GM19468 (cell line): Measurements from ENCODE around the gene RNF149.
"Not testable (repeated sequence)": the region's sequence is repeated elsewhere in the genome, so short reads cannot be mapped to it uniquely, and the experiment has no call there.

Experiments used
- ATAC-seq: cut with Tn5 transposase; IDR thresholded peaks from one replicate; pipeline ENCODE4 v1.9.1; 2021; ENCODE audit warnings: mild to moderate bottlenecking, moderate library complexity, moderate number of reproducible peaks; ENCODE audit not compliant: unreplicated experiment; ENCODE audit errors: extremely low read depth

RNF149 gene, protein sequence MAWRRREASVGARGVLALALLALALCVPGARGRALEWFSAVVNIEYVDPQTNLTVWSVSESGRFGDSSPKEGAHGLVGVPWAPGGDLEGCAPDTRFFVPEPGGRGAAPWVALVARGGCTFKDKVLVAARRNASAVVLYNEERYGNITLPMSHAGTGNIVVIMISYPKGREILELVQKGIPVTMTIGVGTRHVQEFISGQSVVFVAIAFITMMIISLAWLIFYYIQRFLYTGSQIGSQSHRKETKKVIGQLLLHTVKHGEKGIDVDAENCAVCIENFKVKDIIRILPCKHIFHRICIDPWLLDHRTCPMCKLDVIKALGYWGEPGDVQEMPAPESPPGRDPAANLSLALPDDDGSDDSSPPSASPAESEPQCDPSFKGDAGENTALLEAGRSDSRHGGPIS

DNA sequence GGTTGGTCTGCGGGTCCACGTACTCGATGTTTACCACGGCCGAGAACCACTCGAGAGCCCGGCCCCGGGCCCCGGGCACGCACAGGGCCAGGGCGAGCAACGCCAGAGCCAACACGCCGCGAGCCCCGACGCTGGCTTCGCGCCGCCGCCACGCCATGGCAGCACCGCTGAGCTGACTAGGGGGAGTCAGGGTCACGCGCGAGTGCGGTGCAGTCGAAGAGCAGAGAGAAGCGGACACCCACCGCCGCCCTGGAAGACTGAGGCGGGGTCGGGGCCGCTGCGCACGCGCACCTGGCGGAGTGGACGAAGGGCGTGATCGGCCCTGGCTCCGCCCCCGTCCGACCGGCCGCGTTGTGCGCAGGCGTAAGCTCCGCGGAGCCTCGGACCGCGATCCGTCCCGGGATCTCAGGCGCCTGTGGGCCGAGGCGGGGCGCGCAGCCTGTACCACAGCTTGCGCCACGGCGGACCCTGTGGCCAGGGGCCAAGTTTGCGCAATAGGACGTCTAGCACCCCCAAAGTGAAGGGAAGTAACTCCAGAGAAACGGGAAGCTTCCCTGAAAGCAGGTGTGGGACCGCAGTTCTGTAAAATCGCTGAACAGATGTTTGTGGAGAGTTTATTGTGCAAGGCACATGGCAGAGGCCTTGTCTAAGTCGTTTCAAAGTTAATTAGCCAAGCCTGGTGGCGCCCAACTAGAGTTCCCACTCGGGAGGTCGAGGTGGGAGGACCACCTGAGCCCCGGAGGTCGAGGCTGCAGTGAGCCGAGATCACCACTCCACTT, at the start of gene RNF149:
Gene RNF149 (minus strand): TSS at position 270 of the 779 bp plus-strand sequence. CDS start 113 bp downstream, at position 157.
- ATAC-seq, result peak; percentile 33

GRCh38 chr2:101357376-101357775, 48.9 kb upstream of the RNF149 start:
- no peak for ATAC-seq

DNA sequence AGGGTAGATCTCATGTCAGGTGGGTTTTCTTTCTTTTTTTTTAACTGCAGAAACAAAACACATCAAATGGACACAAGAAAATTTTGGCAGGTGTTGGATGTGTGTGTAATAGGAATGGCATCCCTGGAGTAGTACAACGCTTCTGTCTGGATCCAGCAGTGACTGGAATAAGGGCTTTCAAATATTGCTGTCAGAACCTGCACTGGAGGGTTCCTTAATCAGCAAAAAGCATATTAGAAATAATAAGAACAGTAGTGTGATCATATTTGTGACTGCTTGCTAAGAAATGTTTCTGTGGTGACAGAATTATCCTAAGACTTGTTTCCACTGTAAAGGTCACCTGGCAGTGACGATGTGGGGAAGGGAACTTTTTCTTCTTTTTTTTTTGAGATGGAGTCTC, 48.0 kb upstream of the RNF149 start:
- ATAC-seq, result no peak

DNA sequence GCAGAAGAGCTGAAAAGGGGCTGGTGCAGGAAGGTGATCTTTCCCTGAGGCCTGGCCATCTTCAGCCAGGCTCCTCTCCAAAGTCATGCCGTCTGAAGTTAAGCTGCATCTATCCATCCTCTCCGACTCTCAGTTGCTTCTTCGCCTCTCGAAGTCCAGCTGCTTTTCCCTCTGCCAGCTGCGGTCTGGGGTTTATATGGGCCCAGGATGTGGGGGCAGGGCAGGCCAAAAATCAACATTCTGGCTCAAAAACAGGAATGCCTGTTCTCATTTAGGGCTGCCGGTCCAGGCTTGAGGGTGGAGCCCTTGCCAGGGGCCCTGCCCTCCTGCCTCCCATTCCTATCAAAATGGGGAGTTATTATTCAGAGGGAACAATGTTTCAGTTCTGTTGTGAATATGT, 47.6 kb upstream of the RNF149 start:
- ATAC-seq, result no peak

GRCh38 chr2:101355401-101356054, 47.0 kb upstream of the RNF149 start:
- ATAC-seq, result no peak

DNA sequence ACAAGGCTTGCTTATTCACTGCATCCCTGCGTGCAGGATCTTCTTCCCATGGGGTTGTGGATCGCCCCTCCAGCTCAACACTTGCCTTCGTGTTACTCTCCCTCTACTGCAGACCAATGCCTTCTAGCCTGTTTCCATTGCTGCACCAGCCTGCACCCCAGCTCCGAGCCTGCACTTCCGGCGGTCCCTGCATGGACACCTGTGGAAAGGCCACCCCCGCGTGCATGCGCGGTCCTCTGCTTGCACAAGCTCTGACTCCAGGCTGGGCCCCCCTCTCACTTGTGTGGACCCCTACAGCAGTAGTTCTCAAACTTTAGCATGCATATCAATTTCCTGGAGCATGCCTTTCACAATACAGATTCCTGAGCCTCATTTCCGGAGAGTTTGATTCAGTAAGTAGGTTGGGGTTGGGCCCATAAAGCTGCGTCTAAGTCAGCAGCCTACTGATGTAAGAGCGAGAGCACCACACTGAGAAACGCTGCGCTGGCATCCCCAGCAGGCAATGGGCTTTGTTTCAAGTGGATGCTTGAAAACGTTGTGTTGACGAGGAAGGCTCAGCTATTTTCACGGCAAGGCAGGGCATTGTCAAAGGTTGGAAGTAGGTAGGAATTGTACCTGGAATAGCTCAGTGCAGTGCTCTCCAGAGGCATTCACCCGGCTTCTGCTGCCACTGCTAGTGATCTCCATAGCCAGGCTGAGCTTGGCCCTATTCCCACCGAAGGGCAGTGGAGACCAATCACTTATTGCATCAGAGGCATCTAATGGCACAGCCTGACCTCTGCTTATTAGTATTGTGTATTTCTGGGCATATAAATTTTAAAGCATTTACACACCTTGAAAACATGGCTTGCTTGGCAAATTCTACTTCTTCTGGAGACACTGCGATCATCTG, 46.2 kb upstream of the RNF149 start:
- ATAC-seq, result no peak

GRCh38 chr2:101352631-101353030, 44.1 kb upstream of the RNF149 start:
- not testable (repeated sequence) for ATAC-seq

DNA sequence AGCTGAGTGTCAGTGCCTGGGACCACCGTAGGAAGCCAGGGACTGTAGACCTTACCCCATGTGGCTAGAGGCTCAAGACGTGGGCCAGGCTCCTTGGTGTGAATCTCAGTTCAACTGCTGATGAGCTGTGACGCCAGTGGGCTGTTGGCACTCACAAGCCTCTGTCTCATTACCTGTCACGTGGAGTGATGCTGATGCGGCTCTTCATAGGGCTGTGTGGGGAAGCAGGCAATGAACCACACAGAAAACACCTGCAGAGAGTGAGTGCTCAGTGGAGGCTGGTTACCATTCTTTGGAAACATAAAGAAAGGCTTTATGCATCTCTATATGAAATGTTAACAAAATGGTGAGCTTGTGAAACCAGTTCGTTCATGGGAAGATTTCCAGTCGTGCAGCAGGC, 42.7 kb upstream of the RNF149 start:
- ATAC-seq, result no peak

- ATAC-seq, result no peak
Observed at GRCh38 chr2:101349893-101350662, 41.6 kb upstream of the RNF149 start.

DNA sequence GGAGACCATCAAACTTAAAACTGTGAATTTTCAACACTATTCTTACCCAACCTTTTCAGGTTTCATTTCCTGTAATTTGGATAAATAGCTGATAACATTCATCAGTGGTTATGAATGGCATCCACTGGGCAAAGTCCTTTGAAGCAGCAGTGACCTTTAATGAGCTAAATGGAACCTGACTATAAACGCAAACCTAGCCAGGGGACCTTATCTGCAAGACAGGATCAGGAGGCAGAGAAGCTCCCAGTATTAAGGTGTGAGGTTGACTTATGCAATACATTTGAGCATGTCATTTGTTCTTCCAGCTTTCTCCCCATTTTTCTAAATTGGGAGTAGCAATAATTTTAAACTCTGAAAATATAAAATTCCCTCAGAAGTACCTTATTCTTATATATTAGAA, 40.4 kb upstream of the RNF149 start:
- ATAC-seq, result no peak

DNA sequence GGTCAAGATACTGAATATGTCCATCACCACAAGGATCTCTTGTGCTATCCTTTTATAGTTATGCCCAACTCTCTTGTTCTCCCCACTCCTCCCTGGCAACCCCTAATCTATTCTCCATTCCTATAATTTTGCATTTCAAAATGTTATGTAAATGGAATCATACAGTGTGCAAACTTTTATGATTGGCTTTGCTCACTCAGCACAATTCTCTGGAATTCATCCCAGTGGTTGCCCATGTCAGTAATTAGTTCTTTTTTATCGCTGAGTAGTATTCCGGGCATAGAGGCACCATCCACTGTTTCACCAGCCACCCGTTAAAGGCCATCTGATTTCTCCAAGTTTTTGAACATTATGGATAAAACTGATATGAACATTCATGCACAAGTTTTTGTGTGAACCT, 38.4 kb upstream of the RNF149 start:
- ATAC-seq, result no peak

GRCh38 chr2:101344137-101344536, 35.6 kb upstream of the RNF149 start:
- no peak for ATAC-seq

GRCh38 chr2:101342625-101343008, 34.1 kb upstream of the RNF149 start:
- ATAC-seq, result no peak

- ATAC-seq, result no peak
Observed at GRCh38 chr2:101341901-101342624, 33.6 kb upstream of the RNF149 start.

- ATAC-seq, result no peak
Observed at GRCh38 chr2:101341421-101341820, 32.9 kb upstream of the RNF149 start.

- no peak for ATAC-seq
Observed at GRCh38 chr2:101340141-101340551, 31.6 kb upstream of the RNF149 start.

- ATAC-seq, result no peak
Observed at GRCh38 chr2:101339266-101339880, 30.9 kb upstream of the RNF149 start.

DNA sequence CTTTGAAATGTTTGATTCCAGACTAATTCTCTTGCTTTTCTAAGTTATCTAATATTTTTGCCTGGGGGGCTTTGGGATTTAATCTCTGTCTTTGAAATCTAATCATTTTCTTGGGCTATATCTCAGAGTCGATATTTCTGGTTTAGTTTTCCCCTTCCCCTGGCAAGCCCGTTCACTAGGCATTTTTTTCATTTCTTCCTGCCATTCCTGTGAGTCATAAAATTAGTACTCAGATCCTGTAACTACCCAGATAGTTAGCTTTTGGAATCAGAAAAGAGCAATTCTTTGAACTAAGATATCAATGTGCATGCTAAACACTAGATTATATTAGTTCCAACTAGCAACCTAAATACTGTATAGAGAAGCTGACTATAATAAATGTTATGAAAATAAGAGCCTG, 29.4 kb upstream of the RNF149 start:
- no peak for ATAC-seq
